ENCODE measurements around the gene SNRPD1.
"Not testable (repeated sequence)": the region's sequence is repeated elsewhere in the genome, so short reads cannot be mapped to it uniquely, and the experiment has no call there.

- not testable (repeated sequence) for TF ChIP-seq POLR2A, CTCF (IDR thresholded peaks at IDR 0.05)
Measured at GRCh38 chr18:21621640-21622039, 9.5 kb downstream of the SNRPD1 start.

Measured in esophagus squamous epithelium (tissue), 4 donors.